Heart right ventricle (tissue), 16 donors: ENCODE data around the gene FAM13B. TPM values are rescaled to one million over a fixed set of nuclear protein-coding genes. Genes with fewer than 3 reads are reported as not detected.

Experiments used
- ATAC-seq, 8 donors: fragments of 200-7000 bp; cut with Tn5 transposase; one replicate each; pipeline ENCODE4 v1.9.1; 2020; ENCODE audit warnings: mild to moderate bottlenecking in 8 of 8, moderate library complexity in 8 of 8, moderate number of reproducible peaks in 1 of 8
- DNase-seq, 2 donors: peaks; one replicate each; pipeline ENCODE4 v3.0.0-alpha.2; 2020
- H3K27ac ChIP-seq, 10 donors: fragments of 200-600 bp; sonication (generic) in 2 of 10; one replicate each; pipeline versions ENCODE4 v1.5.0 to v1.8.0; 2020 to 2022; ENCODE audit warnings: mild to moderate bottlenecking in 3 of 10
- H3K27me3 ChIP-seq, 7 donors: fragments of 200-600 bp; one replicate each; pipeline ENCODE4 v1.8.0; 2021 to 2022; ENCODE audit warnings: mild to moderate bottlenecking in 2 of 7
- H3K36me3 ChIP-seq, 9 donors: fragments of 200-600 bp; sonication (generic) in 1 of 9; one replicate each; pipeline versions ENCODE4 v1.5.0 to v1.8.0; 2020 to 2022; ENCODE audit warnings: mild to moderate bottlenecking in 2 of 9
- H3K4me1 ChIP-seq, 9 donors: fragments of 200-600 bp; sonication (generic) in 1 of 9; one replicate each; pipeline versions ENCODE4 v1.5.0 to v1.8.0; 2020 to 2022; ENCODE audit warnings: mild to moderate bottlenecking in 4 of 9
- H3K4me3 ChIP-seq, 10 donors: fragments of 200-600 bp; sonication (generic) in 2 of 10; one replicate each; pipeline versions ENCODE4 v1.5.0 to v1.8.0; 2020 to 2022; ENCODE audit warnings: mild to moderate bottlenecking in 7 of 10, moderate library complexity in 2 of 10
- H3K9me3 ChIP-seq, 11 donors: fragments of 200-600 bp in 10 of 11; sonication (generic) in 2 of 11; one replicate each; pipeline versions ENCODE4 v1.5.0 to v1.8.0; 2013 to 2022; ENCODE audit warnings: mild to moderate bottlenecking in 2 of 11, control low read depth in 1 of 11, moderate library complexity in 1 of 11
- WGBS, 2 donors: extraction: QIAGEN DNeasy Blood & Tissue Kit; methylation state at CpG; one replicate each; pipeline ENCODE4 v1.1.7; 2013; ENCODE audit warnings: inconsistent platforms in 1 of 2; 5-methylcytosine and 5-hydroxymethylcytosine counted together
- intact Hi-C, 10 donors: fragments of 100-400 bp; cut with DNase I; formaldehyde crosslinking; loops; one replicate each; pipeline versions ENCODE4 v1.11.1 to v1.14.2; 2022
- polyA plus RNA-seq, 2 donors: library from polyadenylated mRNA; stranded (reverse); fragments of 200-250 nt; gene quantifications; one replicate each; pipeline ENCODE4 v1.2.3, GENCODE V29; 2013
- total RNA-seq, 10 donors: library from RNA; stranded (reverse); fragmentation: NEBNext Ultra II Directional in 3 of 10; extraction: Animal tissue kit (Norgen Biotek cat#: 25700) in 3 of 10; gene quantifications; one replicate each; pipeline versions ENCODE4 v1.2.1 to v1.2.4, GENCODE V29; 2021 to 2023
- TF ChIP-seq, protein P1 (sequence below), 9 donors: fragments of 200-600 bp; sonication (generic) in 2 of 9; IDR thresholded peaks; one replicate each; pipeline versions ENCODE4 v1.5.0 to v1.8.0; 2021 to 2022; ENCODE audit warnings: antibody characterized with exemption in 9 of 9, mild to moderate bottlenecking in 5 of 9, moderate library complexity in 1 of 9
- donor health status: Arrhythmogenic right ventricular cardiomyopathy.
- donor health status: ischemic (EF 13 %, LVEDD 7.1; RV severe dilation, severe dysfunction).
- donor health status: healthy with polysubstance abuse.
- donor health status: DM: no; HTN: yes; CAD: no.
- donor health status: DM: no; HTN: no; CAD: no.
- donor health status: ischemic (EF 25% LVEDD 6.9; RV normal size, moderate dysfunction).
- donor health status: ischemic (EF 25% LVEDD 5.7; RV mildly dilated, moderate dysfunction).
- donor health status: healthy.
- donor health status: DM: yes; HTN: yes; CAD: no.
- donor health status: Ischemic cardiomyopathy.
- donor health status: ischemic (EF 35%, LVEDD 5.7; RV mildly dilated, moderate dysfunction).
- donor health status: nonischemic (EF 11% LVEDD 7.7; RV severe dilation, severe dysfunction).
- donor health status: DM: yes; HTN: yes; CAD: no.
- donor health status: PGD.
- donor health status: ischemic (EF 29% LVEDD 5.4; RV normal size, mild dysfunction).
- donor health status: nonischemic (EF 23%, LVEDD 6.1; RV moderate dilation, normal function).

FAM13B gene
- total and polyA plus RNA-seq, 12 donors = 8.8 to 47.4 (median 31.6) TPM

DNA sequence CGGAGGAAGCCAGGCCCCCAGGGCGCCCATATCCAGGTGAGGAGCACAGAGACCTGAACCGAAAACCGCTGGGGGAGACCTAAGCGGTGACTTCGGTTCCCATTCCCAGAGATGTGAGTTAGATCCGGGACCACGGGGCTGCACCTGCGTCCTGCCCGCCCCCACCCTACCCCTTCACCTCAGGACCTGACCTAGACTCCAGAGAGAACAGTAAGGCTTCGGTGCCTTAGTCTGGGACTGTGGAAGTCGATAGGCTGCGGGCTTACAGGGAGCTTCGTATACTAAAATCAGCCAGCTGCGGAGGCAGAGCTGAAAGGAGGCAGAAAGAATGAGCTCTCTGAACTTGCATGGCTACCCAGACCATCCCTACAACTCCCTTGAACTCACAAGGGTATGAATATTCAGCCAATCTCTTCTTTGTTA is 518 bp upstream of the FAM13B start:
- Histone ChIP-seq H3K4me3 (peak overlapping the region; percentile 77 to 100 (median 97)), H3K36me3 (peaks cover 0 to 2% (median 0%) of the 10 kb centered on the region in 9 donors), H3K27ac (peak overlapping the region; percentile 91 to 100 (median 99)), H3K27me3 (no peaks in the 10 kb centered on the region), H3K9me3 (no peaks in the 10 kb centered on the region), H3K4me1 (peaks cover 0 to 66% (median 47%) of the 10 kb centered on the region in 9 donors)
- TF ChIP-seq, protein P1, sequence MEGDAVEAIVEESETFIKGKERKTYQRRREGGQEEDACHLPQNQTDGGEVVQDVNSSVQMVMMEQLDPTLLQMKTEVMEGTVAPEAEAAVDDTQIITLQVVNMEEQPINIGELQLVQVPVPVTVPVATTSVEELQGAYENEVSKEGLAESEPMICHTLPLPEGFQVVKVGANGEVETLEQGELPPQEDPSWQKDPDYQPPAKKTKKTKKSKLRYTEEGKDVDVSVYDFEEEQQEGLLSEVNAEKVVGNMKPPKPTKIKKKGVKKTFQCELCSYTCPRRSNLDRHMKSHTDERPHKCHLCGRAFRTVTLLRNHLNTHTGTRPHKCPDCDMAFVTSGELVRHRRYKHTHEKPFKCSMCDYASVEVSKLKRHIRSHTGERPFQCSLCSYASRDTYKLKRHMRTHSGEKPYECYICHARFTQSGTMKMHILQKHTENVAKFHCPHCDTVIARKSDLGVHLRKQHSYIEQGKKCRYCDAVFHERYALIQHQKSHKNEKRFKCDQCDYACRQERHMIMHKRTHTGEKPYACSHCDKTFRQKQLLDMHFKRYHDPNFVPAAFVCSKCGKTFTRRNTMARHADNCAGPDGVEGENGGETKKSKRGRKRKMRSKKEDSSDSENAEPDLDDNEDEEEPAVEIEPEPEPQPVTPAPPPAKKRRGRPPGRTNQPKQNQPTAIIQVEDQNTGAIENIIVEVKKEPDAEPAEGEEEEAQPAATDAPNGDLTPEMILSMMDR (IDR thresholded peaks at IDR 0.05) = no peak
- ATAC-seq = peak in 6 of 8 donors; percentile 14 to 44 (median 26)
- intact Hi-C loops = loop anchor here in 3 of 10 donors (5.0 to 10.0 kb wide), 4 partner anchors 34 to 281 kb away; partner anchors contain the start of gene HNRNPA0 (in 2 of the 3)
- DNase-seq = no peak
- 3 to 4% methylated on average over 15 of the region's 15 CpGs for WGBS, 2 donors

DNA sequence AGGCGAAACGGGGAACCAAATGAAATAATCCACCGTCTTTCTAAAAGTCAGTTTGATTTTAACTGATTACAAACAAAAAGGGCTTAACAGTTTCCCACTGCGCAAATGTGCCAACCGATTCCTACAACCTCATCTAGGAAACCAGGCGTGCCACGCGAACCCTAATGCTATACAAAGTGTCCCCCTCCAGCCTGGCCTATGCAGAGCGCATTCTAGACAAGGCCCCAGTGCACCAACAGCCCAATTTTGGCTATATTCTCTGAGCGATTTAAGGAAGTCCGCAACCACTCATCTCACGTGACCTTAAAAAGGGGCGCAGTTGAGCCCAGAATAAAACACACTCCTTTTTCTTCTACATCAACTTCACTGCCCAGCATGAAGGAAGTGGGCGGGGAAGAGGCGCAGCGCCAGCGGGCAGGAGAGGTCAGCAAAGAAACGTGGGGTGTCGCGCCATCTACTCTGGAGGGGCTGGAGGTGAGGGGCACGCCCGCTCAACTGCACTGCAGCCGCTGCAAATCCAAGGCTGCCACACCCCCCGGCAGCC is 779 bp downstream of the FAM13B start:
- H3K4me3 ChIP-seq = peak overlapping the region; percentile 77 to 100 (median 97)
- H3K36me3 ChIP-seq = peaks cover 0 to 4% (median 0%) of the 10 kb centered on the region in 9 donors
- 3 to 4% methylated on average over 24 of the region's 24 CpGs for WGBS, 2 donors
- ATAC-seq (peak; percentile 44 to 71 (median 52)), DNase-seq (peak; percentile 69 to 73)
- H3K27ac ChIP-seq = peak overlapping the region; percentile 91 to 100 (median 99)
- H3K4me1 ChIP-seq = peaks cover 0 to 71% (median 56%) of the 10 kb centered on the region in 9 donors
- TF ChIP-seq, protein P1 (IDR thresholded peaks at IDR 0.05) = peak in 1 of 9 donors; percentile 2
- no peaks in the 10 kb centered on the region for H3K9me3 ChIP-seq
- intact Hi-C loops = loop anchor here in 3 of 10 donors (5.0 to 10.0 kb wide), 4 partner anchors 35 to 280 kb away; partner anchors contain the start of gene HNRNPA0 (in 2 of the 3)
- H3K27me3 ChIP-seq = no peaks in the 10 kb centered on the region

DNA sequence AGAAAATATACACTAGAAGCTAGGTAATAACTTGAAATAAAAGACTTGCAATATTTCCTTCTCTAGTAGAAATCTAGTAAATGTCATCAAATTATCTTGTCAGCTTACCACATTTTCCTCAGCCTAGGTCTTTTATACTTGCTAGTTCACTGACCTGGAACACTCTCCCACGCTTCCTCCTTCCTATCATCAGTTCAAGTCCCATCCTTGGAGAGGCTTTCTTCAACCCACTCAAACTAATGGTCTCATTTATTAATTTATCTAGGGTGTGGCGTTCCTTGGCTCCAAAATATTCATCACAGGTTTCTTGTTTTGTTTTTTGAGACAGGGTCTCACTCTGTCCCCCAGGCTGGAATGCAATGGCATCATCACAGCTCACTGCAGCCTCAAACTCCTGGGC is 2.9 kb downstream of the FAM13B start:
- TF ChIP-seq, protein P1 (IDR thresholded peaks at IDR 0.05) = no peak
- ATAC-seq = no peak
- H3K36me3 ChIP-seq = peaks cover 0 to 4% (median 0%) of the 10 kb centered on the region in 9 donors
- peak overlapping the region in 1 of 10 donors; percentile 7 for H3K27ac ChIP-seq
- H3K27me3 ChIP-seq = no peaks in the 10 kb centered on the region
- no peak for DNase-seq
- H3K9me3 ChIP-seq = no peaks in the 10 kb centered on the region
- 77 to 83% methylated on average over 2 of the region's 2 CpGs for WGBS, 2 donors
- intact Hi-C loops = loop anchor here in 3 of 10 donors (5.0 to 10.0 kb wide), 4 partner anchors 37 to 278 kb away; partner anchors contain the start of gene HNRNPA0 (in 2 of the 3)
- H3K4me1 ChIP-seq = peaks cover 0 to 62% (median 53%) of the 10 kb centered on the region in 9 donors
- H3K4me3 ChIP-seq = no peak overlapping the region

- TF ChIP-seq, protein P1 (IDR thresholded peaks at IDR 0.05) = no peak
- Histone ChIP-seq H3K27me3 (no peaks in the 10 kb centered on the region), H3K36me3 (peaks cover 0 to 4% (median 0%) of the 10 kb centered on the region in 9 donors), H3K4me1 (peaks cover 0 to 65% (median 56%) of the 10 kb centered on the region in 9 donors), H3K9me3 (no peaks in the 10 kb centered on the region), H3K27ac (peak overlapping the region in 1 of 10 donors; percentile 7), H3K4me3 (no peak overlapping the region)
- intact Hi-C loops = no loop called here
- 55 to 59% methylated on average over 2 of the region's 2 CpGs for WGBS, 2 donors
- no peak for ATAC-seq
- no peak for DNase-seq
Observed at GRCh38 chr5:138029501-138029900, 3.4 kb downstream of the FAM13B start.
